GM19023 (cell line): ENCODE data around the gene SIN3B.
"Not testable (repeated sequence)": the region's sequence is repeated elsewhere in the genome, so short reads cannot be mapped to it uniquely, and the experiment has no call there.

ENCODE experiments used
- ATAC-seq: cut with Tn5 transposase; IDR thresholded peaks from one replicate; pipeline ENCODE4 v1.9.1; 2021; ENCODE audit warnings: mild to moderate bottlenecking, moderate library complexity; ENCODE audit not compliant: unreplicated experiment

The SIN3B gene

DNA sequence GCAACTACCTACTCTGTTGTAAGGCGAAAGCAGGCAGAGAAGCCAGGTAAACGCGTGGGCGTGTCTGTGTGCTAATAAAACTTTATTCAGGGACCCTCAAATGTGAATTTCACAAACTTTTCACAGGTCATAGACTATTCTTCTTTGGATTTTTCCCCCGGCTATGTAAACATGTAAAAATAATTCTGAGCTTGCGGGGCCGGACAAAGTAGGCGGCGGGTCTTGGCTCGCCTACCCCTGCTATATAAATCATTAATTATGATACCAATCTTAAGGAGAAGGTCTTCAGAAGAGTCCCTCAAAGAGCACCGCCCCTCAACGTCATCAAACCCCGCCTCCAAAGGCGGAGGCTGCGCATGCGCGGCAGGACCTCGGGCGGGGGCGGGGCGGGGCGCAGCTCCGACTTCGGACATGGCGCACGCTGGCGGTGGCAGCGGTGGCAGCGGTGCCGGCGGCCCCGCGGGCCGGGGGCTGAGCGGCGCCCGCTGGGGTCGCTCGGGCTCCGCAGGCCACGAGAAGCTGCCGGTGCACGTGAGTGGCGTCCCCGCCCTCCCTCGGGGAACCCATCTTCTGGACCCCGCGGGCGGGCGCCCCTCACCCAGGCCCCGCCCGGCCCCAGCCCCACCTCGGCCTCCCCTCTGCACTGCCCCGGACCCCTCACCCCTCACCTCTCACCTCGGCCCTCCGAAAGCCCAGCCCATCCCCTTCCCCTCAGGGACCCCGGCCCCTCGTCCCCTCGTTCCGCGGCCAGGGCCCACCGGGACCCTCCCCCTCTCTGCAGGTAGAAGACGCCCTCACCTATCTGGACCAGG lies at the start of gene SIN3B:
Gene SIN3B, plus strand, starts transcription at position 389 of the 812 bp plus-strand sequence. Its CDS starts 23 bp downstream, at position 412.
- ATAC-seq, result no peak

- ATAC-seq, result no peak
These were observed 49.5 kb upstream of the SIN3B start for GRCh38 chr19:16779539-16780163.

GRCh38 chr19:16782719-16783118 lies 46.5 kb upstream of the SIN3B start:
- ATAC-seq, result no peak

DNA sequence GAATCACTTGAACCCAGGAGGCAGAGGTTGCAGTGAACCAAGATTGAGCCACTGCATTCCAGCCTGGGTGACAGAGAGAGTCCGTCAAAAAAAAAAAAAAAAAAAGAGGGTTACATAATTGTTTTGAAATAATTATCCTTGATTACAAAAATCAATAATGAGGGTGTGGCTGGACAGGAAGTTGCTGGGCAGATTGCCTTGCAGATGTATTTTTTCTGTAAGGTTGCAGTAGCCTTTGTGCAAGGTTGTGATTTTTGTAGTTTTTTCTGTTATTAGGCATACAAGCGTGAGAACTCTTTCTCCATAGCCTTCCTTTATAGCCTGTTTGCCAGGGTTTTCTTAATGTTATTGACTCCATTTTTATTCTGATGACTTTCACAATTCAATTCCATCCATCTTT lies 40.7 kb upstream of the SIN3B start:
- no peak for ATAC-seq

- ATAC-seq, result no peak
These were observed 40.0 kb upstream of the SIN3B start for GRCh38 chr19:16789238-16789637.

- no peak for ATAC-seq
These were observed 39.1 kb upstream of the SIN3B start for GRCh38 chr19:16790051-16790450.

- ATAC-seq, result no peak
These were observed 37.3 kb upstream of the SIN3B start for GRCh38 chr19:16791942-16792341.

DNA sequence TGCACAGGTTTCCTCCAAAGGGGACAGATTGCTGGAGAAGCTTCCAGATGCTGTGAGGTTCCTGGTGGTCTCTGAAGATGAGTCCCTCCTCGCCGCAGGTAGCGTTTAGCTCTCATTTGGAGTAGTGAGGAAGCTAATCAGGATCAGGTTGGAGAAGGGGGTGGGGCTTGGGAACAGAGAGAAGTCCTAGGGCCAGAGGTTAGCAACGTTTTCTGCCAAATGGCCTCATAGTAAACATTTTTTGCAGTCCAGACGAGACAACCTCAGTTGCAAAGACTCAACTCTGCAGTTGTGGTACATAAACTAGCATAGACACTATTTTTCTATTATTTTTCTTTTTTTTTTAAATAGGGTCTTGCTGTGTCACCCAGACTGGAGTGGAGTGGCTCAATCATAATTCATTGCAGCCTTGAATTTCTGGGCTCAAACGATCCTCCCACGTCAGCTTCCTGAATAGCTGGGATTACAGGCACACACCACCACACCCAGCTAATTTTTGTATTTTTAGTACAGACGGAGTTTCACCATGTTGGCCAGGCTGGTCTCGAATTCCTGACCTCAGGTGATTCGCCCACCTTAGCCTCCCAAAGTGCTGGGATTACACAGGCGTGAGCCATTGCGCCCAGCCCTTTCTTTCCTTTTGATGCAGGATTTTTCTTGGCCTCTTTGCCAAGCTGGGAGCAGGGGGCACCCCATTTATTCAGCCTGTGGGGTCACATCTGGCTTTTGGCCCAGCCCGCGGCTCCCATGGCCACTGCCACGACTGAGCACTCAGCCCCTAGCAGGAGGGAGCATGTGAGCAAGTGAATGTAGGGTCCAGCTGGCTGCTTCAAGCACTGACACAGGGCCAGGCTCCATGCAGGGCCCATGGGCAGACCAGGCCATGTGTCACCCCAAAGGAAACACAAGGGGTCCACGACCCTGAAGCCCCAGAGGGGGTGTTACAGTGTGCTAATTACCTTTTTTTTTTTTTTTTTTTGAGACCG lies 34.4 kb upstream of the SIN3B start:
- ATAC-seq, result no peak

GRCh38 chr19:16795731-16796130 lies 33.5 kb upstream of the SIN3B start:
- ATAC-seq, result no peak

DNA sequence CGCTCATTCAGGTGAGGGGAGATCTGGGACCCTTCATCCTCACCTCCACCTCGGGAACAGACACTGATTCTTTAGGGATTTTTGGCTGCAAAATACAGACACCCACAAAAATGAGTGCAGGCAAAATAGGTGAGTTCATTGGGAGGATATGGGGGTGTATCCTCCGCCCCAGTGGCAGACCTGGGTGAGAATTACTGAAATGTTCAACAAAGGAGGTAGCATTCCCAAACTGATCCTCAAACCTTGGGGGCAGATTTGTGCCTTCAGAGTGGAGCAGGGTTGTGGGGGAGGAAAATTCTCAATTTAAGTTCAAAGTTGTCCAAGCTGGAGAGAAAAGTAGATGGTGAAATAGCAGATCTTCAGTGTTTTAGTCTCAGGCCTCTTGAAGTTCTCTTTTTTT lies 31.3 kb upstream of the SIN3B start:
- no peak for ATAC-seq

DNA sequence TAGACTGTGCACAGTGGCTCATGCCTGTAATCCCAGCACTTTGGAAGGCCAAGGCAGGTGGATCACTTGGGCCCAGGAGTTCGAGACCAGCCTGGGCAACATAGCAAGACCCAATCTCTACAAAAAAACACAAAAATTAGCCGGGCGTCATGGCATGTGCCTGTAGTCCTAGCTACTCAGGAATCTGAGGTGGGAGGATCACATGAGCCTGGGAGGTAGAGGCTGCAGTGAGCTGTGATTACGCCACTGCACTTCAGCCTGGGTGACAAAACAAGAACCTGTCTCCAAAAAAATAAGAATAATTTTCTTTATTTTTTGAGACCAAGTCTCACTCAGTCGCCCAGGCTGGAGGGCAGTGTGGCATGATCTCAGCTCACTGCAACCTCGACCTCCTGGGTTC lies 30.9 kb upstream of the SIN3B start:
- ATAC-seq, result not testable (repeated sequence)

- no peak for ATAC-seq
These were observed 29.5 kb upstream of the SIN3B start for GRCh38 chr19:16799740-16800139.

DNA sequence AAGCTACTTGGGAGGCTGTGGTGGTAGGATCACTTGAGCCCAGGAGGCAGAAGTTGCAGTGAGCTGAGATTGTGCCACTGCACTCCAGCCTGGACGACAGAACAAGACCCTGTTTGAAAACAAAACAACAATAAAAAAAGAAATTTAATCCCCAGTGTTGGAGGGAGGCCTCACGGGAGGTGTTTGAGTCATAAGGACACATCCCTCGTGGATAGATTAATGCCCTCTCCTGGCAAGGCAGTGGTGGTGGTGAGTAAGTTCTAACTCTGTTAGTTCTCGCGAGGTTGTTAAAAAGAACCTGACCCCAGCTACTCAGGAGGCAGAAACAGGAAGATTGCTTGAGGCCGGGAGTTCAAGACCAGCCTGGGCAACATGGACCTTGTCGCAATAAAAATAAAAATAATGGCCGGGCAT lies 27.6 kb upstream of the SIN3B start:
- ATAC-seq, result no peak

- no peak for ATAC-seq
These were observed 25.0 kb upstream of the SIN3B start for GRCh38 chr19:16804176-16804575.

DNA sequence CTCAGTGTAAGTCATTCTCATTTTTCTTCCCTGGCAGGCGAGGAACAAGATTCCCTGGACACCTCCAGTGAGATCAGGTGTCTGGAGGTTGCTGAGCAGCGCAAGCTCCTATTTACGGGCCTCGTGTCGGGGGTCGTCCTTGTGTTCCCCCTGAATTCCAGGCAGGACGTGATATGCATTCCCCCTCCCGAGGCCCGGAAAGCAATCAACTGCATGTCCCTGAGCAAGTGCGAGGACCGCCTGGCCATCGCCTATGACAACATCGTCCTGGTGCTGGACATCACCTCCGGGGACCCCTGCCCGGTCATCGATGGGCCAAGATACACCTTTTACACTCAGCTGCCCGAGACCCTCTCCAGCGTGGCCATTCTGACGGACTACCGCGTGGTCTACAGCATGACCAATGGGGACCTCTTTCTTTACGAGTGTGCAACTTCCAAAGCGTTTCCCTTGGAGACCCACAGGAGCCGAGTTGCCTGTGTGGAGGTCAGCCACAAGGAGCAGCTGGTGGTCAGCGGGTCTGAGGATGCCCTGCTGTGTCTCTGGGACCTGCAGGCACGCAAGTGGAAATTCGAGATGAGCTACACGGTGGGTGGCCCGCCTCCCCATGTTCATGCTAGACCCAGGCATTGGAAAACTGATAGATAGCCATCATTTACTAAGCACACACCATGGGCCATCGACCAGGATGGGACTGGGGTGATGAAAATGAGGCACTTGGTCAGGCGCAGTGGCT lies 21.5 kb upstream of the SIN3B start:
- ATAC-seq, result no peak

GRCh38 chr19:16814526-16815100 lies 14.6 kb upstream of the SIN3B start:
- no peak for ATAC-seq

DNA sequence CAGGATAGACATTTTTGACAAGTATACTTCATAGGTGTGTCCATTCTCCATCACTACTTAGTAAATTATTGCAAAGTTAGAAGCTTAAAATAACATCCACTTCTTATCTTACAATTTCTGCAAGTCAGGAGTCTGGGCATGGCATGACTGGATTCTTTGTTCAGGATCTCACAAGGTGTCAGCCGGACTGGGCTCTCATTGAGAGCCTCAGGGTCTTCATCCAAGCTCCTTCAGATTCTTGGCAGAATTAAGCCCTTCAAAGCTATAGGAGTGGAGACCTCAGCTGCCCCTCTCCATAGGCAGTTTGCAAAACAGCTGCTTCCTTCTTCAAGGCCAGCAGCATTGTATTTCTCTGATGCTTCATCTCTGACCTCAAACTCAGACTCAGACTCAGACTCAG lies 9.1 kb upstream of the SIN3B start:
- no peak for ATAC-seq

GRCh38 chr19:16821081-16821480 lies 8.1 kb upstream of the SIN3B start:
- ATAC-seq, result no peak

- ATAC-seq, result no peak
These were observed 6.5 kb upstream of the SIN3B start for GRCh38 chr19:16822648-16823047.

DNA sequence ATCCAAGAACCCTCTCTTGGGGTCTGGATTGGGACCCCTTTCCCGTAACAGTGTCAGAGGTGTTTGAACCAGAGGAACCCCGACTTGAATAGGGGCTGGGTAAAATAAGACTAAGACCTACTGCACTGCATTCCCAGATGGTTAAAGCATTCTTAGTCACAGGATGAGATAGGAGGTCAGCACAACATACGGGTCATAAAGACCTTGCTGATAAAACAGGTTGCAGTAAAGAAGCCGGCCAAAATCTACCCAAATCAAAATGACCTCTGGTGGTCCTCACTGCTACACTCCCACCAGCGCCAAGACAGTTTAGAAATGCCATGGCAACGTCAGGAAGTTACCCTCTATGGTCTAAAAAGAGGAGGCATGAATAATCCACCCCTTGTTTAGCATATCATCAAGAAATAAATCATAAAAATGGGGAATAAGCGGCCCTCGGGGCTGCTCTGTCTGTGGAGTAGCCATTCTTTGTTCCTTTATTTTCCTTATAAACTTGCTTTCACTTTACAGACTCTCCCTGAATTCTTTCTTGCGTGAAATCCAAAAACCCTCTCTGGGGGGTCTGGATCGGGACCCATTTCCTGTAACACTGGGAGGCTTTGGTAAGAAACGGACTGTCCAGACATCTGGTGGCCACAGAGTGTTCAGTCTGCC lies 4.4 kb upstream of the SIN3B start:
- ATAC-seq, result no peak
